Hematopoietic multipotent progenitor cell treated with erythropoietin and hydrocortisone succinate and interleukin-3 and kit ligand, for 17 days (in vitro differentiated cells): ENCODE data around the gene SP2.
"Not testable (repeated sequence)": the region's sequence is repeated elsewhere in the genome, so short reads cannot be mapped to it uniquely, and the experiment has no call there.

ENCODE experiments used
- DNase-seq: peaks from one replicate; pipeline ENCODE4 v3.0.0-alpha.2; 2015; ENCODE audit warnings: low spot score

Gene SP2

DNA sequence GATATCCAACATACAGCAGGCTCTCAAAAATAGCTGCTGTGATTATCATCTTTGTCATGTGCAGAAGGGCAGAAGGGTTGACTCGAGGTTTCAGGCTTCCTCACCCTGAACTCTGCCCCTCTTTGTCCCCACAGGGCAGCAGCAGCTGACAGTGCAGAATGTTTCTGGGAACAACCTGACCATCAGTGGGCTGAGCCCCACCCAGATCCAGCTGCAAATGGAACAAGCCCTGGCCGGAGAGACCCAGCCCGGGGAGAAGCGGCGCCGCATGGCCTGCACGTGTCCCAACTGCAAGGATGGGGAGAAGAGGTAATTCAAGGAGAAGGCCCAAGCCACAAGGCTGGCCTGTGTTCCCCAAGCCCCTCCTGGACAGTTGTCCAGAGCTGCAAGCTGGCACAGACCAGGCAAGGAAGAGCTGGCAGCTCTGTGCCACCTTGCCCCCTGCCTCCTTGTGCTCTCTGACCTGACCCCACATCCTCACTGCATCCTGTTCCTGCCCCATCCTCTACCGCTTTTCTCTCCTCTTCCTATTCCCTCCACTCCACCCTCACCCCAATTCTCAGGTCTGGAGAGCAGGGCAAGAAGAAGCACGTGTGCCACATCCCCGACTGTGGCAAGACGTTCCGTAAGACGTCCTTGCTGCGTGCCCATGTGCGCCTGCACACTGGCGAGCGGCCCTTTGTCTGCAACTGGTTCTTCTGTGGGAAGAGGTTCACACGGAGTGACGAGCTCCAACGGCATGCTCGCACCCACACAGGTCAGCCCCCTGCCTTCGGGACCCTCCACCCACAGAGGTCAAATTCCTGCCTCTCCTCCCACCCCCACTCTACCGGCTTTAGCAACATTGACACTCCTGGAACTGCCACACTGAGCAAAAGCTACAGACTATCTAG, 29.0 kb downstream of the SP2 start:
- no peak for DNase-seq

DNA sequence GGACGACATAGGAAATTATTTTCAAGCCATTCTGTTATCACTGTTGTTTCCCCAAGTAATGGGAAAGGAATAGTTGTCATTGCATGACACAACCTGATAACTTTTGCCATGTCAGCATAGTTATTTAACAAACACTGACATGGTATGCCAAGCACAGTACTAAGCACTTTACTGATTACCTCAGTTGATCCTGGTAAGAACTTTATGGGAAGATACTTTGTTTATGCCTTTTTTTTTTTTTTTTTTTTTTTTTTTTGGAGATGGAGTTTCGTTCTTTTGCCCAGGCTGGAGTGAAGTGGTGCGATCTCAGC, 29.6 kb downstream of the SP2 start:
- DNase-seq: no peak

DNA sequence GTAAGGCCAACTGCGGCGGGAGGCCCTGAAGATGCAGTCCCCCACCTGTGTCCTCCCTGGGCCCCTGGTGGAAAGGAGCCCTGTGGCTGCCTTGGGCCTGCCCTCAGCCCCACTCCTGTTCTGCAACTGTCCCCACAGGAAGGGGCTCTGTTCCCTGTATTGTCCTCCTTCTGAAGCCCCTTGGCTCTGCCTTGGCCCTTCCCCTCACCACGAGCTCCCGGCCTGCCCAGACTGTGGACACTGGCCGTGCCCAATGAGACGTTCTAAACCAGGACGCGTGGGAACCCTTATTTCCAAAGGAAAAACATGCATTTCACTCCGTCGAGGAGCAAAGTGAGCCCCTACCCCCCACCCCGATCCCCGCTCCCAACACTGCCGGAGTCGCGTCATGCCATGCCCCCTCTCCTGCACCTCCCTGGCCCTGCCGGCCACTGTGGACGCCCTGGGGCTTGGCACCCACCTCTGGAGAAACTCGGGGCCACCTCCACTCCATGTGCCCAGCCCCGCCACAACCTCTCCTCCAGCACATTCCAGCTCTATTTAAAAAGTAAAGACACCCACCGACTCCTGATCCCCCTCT, 31.9 kb downstream of the SP2 start:
- no peak for DNase-seq

DNA sequence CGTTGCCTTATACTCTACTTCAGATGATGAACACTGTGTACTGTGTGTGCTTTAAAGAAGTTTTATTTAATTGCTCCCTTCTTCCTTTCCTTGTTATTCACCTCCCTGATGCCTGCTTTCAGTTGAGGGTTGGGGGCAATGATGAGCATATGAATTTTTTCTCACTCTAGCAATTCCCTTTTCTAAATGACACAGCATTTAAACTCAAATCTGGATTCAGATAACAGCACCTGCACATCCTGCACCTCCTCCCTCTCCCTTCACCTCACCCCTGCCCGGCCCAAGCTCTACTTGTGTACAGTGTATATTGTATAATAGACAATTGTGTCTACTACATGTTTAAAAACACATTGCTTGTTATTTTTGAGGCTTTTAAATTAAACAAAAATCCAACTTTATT, 32.4 kb downstream of the SP2 start:
- no peak for DNase-seq

DNA sequence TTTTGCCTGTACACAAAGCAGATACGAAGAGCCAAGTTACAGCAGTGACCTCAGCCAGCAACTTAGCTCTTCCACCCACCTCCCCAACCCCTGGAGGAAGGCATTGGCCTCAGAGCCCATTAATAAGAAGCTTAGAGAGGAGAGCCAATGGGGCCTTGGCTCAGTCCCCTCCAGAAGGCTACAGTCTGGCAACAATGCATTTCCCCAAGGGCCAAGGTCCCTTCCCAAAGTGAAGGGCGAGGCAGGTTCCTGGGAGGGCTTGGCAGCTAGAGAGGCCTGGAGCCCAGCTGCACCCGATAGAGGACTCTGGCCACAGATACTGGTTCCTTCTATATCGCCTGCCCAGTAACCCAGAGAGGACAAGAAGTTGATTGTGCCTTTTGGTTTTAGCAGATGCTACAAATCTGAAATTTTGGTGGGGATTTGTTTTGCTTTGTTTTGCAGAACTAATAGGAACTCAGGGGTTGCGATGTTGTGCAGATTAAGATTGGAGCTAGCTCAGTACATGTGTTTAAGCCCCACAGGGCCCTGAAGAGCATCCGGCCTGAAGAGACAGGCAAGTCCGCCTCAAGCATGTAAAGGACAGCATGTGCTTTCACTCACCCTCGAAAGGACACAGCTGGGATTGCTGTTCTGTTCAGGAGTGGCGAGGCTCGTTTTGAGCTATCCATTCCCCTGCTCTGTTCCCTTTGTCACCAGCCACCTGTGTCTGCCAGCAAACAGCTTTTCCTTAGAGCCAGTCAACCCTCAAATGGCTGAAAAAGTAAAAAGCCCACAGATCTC, 33.4 kb downstream of the SP2 start:
- DNase-seq: no peak

DNA sequence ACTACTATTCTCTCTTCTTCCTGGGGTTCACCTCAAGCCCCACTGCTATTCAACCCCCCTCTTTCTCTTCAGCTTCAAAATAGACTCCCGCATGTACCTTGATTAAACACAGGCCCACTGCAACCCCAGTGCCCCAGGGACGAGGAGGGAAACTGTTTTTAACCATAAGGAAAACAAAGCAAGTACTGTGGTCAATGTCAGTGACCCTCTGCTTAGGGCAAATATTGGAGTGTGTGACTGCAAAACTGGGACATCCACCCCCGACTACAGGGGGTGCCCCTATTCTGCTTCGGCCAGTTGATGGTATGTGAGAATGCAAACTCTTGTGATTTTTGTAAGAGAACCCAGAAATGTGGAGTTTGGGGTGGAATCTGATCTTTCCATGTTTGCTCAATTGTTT, 35.8 kb downstream of the SP2 start:
- DNase-seq: no peak

DNA sequence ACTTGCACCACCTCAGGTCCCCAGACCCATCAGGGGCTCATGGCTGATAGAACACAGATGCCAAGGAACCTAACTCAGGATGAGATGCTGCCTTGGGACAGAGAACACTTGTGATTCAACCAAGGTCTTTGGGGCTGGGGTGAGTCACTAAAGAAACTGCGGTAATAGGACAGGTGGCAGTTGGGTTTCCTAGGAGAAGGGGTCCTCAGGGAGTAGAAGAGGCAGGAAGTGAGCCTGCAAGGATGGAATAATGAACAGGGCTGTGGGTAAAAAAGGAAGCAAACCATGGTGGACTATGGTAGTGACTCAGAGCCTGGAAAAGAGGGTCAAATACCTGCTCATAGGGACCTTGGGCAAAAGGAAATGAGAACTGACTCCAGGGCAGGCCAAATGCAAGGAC, 38.8 kb downstream of the SP2 start:
- DNase-seq: no peak

DNA sequence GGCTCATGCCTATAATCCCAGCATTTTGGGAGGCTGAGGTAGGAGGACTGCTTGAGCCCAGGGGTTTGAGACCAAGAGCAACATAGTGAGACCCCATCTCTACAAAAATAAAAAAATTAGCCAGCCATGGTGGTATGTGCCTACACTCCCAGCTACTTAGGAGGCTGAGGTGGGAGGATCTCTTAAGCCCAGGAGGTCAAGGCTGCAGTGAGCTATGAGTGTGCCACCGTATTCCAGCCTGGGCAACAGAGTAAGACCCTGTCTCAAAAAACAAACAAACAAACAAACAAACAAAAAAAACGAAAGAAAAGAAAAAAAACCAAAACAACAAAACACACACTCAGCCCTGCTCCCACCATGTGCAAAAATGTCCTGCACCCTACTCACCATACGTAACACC, 39.4 kb downstream of the SP2 start:
- DNase-seq: not testable (repeated sequence)

DNA sequence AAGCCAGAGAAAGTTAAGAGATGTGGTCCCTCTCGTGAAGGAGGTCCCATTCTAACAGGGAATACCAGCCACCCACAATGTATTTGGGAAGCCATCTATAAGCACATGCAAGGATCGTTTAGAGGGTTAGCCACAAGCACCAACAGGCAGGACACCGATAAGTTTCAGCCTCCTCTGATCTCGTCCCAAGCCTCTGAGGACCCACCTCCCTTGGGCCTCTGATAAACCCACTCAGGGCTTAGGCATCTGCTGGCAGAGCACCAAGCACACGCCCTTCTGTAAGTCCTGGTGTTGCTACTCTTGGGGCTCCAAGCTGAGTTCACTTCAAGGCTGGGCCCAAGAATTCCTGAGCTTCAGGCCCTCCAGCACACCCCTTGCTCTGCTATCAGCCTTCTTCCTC, 39.9 kb downstream of the SP2 start:
- peak; percentile 91 for DNase-seq

DNA sequence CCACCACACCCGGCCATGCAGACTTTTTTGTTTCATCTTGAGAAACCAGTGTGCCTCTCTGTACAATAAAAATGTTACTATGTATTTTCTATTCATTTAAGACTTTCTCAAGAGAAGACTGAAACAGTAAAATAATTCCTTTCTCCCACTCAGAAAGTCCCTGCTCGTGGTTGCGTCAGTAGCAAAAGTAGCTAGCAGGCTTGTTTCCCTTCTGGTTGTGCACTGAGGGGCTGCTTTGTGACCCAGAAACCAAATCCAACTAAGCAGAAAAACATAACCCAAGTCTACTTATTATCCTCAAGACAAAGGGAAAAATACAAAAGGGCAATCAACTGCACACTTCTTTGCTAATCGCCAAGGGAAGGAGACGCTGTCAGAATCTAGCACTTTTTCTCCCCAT, 41.9 kb downstream of the SP2 start:
- DNase-seq: no peak

DNA sequence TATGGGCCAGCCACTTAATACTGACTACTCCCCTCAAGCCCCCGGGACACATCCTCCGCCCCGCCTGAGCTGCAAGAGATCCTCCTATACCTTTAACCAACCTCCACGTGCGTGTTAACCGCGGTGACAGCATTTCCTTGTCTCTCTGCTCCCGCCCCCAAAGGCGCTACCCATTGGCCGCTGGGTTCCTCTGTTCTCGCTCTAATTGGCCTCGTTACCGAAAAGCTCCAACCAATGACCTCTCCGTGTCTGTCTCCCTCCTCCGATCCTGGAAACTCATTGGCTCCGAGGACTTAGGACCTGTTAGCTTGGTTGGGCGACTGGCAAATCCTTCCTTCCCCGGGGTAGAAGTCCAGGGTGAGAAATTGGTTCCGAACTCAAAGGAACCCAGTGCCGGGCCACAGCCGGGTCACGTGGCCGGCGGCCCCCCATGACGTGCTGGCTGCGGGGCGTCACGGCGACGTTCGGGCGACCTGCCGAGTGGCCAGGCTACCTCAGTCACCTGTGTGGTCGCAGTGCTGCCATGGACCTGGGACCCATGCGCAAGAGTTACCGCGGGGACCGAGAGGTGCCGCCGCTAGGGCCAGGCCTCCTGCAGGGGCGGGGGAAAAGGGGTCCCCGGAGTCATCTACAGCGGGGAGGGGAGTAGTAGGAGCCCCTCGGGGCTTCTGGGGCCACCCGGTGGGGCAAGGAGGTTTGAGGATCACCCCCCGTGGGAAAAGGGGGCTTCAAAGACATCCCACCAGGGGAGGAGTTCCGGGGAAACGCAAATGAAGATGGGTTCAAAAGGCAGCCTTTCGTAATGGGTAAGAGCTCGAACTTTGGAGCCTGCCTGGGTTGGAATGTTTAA, 45.4 kb downstream of the SP2 start, which contains the start of gene PNPO:
Gene PNPO (plus strand): TSS at position 326 of the 850 bp plus-strand sequence. CDS start 105 bp downstream, at position 431.
- peak; percentile 93 for DNase-seq

DNA sequence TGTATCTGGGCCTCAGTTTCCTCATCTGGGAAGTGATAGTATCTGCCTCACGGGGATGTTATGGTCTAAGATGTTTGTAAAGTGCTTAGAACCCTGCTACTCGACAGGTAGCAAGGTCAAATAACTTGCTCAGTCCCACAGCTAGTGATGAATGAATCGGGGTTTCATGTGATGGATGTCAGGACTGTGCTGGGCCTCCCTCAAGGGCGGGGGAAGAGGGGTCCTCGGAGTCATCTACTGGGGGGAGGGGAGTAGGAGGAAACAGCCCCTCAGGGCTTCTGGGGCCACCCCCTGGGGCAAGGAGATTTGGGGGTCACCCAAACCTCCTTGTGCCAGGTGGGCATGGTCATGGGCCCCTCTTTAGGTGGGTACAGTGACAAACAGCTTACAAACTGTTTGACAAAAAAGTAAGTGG, 46.1 kb downstream of the SP2 start:
- DNase-seq: no peak

DNA sequence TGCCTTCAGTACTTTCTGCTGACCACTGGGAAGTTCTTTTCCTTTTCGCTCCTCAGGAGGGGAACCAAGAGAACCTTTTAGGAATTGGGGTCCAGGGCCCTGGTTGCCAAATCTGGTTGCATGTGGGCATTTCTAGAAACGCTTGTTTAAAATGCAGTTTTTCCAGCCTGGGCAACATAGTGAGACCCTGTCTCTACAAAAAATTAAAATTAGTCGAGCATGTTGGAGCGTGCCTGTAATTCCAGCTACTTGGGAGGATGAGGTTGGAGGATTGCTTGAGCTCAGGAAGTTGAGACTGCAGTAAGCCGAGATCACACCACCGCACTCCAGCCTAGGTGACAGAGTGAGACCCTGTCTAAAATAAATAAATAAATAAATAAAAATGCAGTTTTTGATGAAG, 46.5 kb downstream of the SP2 start:
- no peak for DNase-seq

DNA sequence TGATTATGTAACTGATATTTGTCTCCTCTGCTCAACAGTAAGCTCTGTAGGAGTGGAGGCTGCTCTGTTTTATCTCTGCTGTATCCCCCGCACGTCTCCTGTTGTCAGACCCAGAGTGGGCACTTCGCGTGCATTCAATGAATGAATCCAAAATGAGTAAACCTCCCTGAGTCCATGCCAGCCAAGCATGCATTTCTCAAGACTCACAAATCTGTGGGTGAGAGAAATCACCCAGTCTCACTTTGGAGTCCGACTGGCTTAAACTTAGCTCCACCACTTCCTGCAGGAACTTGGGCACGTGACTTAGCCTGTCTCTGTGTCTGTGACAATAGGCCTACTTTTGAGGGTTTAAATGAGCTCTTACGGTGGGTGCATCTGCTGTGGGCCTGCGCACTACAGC, 49.0 kb downstream of the SP2 start:
- no peak for DNase-seq

DNA sequence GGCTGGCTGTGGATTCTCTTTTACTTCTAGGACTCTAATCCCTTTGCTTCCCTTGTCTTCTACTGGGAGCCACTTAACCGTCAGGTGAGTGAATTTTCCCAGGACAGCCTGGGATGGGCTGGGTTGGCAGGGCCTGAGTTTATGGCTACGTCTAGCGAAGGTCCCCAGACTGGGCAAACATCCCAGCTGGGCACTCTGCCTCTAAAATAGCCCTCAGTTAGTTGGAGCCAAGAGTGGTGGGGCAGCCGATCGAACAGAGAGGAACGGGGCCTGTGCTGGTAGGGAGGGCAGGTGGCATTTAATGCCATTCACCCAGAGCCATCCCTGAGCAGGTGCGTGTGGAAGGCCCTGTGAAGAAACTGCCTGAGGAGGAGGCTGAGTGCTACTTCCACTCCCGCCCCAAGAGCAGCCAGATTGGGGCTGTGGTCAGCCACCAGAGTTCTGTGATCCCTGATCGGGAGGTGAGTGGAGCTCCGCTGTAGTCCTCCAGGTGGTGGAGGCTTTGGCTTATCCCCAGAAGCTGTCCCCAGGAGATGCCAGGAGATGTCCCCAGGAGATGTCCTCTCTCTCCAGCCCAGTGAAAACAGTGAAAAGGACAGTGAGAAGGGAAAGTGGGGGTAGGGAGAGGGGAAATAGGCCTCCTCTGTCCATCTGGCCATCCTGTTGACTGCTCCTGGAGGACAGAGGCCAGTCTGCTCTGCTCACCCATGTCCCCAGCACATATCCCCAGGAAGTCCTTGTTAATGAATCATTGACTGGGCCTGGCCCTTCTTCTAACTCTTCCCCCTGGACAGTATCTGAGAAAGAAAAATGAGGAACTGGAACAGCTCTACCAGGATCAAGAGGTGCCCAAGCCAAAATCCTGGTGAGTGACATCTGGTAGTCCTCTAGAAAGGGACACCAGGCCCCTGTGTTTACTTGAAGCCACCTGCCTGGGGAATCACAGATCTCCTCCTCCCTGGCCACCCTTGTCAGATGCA, 49.8 kb downstream of the SP2 start:
- no peak for DNase-seq

DNA sequence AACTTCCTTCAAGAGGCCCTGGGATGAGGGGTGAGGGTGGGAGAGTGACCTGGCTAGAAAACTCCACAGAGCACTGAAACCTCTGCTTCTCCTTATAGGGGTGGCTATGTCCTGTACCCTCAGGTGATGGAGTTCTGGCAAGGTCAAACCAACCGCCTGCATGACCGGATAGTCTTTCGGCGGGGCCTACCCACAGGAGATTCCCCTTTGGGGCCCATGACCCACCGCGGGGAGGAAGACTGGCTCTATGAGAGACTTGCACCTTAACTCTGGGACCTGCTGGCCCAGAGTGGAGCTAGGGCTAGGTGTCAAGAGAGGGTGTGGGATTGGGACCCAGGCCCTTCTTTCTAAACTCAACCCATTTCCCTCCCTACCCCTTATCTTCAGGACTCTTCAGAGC, 50.5 kb downstream of the SP2 start:
- no peak for DNase-seq

DNA sequence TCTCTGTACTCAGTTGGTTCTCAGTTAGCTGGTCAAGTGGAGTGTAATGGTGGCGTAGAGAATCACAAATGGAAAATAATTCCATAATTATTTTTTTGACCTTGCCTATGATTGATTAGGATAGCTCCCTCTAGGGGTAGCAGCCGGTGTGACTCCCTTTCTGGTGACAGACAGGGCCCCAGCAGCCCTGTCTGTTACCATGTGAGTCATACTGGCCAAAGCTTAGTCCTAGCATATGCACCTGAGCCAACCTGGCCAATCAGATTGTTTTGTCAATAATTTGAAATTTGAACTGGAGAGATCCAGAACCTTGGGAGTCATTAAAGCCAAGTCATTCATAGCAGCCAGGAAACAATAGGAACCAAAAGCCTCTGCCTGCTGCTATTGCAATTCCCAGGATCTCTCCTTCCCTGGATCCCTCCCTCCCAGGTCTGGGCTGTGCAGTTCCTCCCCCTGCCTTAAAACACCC, 50.9 kb downstream of the SP2 start:
- DNase-seq: peak; percentile 89

DNA sequence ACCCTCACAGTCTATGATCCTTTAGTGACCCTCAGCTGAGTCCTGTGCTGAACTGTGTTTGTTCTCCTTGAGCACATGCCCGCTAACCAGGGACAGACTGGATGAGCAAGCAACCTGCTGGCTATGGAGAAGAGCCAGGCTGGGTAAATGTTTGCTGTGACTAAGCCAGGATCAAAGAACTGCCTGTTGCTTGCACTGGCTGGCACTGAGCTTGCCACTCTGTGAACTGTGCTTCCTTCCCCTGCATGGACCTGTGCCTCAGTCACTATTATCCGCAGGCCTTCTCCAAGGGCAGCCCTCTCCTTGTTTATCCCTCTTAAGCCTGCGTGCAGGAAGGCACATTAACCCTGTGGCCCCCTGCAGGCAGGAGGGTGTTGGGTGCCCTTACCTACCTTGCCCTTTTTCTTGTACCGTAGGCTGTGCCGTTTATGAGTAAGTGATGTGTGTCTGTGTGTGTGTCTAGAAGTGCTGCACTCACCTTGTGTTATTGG, 52.7 kb downstream of the SP2 start:
- no peak for DNase-seq

DNA sequence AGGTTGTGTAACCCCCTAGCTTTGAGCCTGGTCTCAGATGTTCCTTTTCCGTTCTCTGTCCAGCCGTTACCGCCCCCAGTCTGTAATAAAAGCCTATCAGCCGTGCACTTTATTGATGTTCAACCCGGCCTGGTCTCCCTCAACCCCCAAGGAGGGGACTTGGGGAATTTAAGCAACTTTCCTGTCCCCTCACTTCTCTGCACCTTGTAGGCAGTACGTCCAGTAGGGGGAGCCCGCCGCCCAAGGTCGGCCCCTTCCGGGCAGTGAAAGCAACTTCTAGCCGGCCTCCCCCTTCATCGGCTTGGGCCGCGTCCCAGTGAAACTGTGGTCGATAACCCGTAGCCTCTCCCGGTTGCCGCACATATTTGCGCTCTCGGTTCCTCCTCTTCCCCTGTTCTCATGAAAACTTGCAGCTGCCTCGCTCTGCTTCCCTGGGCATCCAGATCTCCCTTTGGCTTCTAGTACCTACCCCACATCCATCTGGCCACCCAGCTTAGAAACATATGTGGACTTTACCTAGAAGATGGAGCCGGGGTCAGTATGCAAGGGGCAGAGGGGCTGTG, 53.2 kb downstream of the SP2 start:
- peak; percentile 86 for DNase-seq

DNA sequence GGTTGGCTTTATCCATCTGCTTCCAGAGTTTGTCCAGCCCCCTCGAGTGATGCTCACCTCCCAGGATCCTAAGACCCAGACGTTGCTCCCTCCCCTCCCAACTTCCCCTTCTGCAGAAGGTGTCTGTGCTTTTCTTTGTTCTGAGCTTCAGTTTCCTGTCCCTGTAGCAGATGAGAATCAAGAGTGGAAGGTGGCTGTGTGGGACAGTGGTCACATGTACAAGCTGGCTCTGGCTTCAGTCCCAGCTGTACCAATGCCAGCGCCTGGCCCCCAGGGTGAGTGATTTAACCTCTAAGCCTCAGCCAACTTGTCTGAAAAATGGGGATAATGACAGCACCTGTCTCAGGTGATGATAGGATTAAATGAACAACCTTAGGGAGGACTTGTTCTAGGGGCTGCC, 53.9 kb downstream of the SP2 start:
- DNase-seq: no peak
